IMR-90 (cell line): ENCODE results near the gene CXorf49. TPM values are rescaled to one million over a fixed set of nuclear protein-coding genes. Genes with fewer than 3 reads are reported as not detected.

Source experiments
- ATAC-seq: fragments of 200-7000 bp; cut with Tn5 transposase; 2 replicates; pipeline ENCODE4 v1.9.1; 2020; ENCODE audit warnings: low read depth, mild to moderate bottlenecking, moderate library complexity
- BruUV-seq: library from RNA; stranded (reverse); fragments of 400-500 nt; replicated peaks from 2 replicates; lab custom pipeline; 2021; lab: Mats Ljungman, UMichigan
- CTCF ChIA-PET: fragments of 300-600 bp; formaldehyde crosslinking; extraction: SDS; loops from one replicate; lab custom pipeline; 2021; ENCODE audit warnings: antibody characterized with exemption; lab: Yijun Ruan, JAX
- POLR2A ChIA-PET: fragments of 300-600 bp; sonication (Branson Sonifier 250); formaldehyde crosslinking; loops from one replicate; lab custom pipeline; 2022; ENCODE audit warnings: antibody characterized with exemption; ENCODE audit not compliant: unreplicated experiment; lab: Charles Lee
- DNase-seq: peaks from one replicate; pipeline ENCODE4 v3.0.0; 2013
- H2AFZ ChIP-seq: replicated peaks from 2 replicates; pipeline ENCODE3; 2013; ENCODE audit warnings: low read length, mild to moderate bottlenecking; ENCODE audit not compliant: poor library complexity
- H2AK5ac ChIP-seq: 2 replicates; pipeline ENCODE4 v1.6.1; 2013; ENCODE audit warnings: low read depth, low read length, inconsistent platforms
- H2AK9ac ChIP-seq: replicated peaks from 2 replicates; pipeline ENCODE3; 2013; ENCODE audit warnings: mild to moderate bottlenecking, low read depth, low read length, moderate library complexity; ENCODE audit not compliant: poor library complexity
- H2BK120ac ChIP-seq: 2 replicates; pipeline ENCODE4 v1.6.1; 2013; ENCODE audit warnings: low read depth, low read length, inconsistent platforms
- H2BK15ac ChIP-seq: 3 replicates; pipeline ENCODE4 v1.6.1; 2013; ENCODE audit warnings: low read depth, low read length, inconsistent platforms
- H2BK20ac ChIP-seq: 2 replicates; pipeline ENCODE4 v1.6.1; 2013; ENCODE audit warnings: low read depth, mild to moderate bottlenecking, inconsistent platforms, low read length, moderate library complexity
- H2BK5ac ChIP-seq: 2 replicates; pipeline ENCODE4 v1.6.1; 2013; ENCODE audit warnings: mild to moderate bottlenecking, low read depth, low read length, inconsistent platforms; ENCODE audit not compliant: poor library complexity, severe bottlenecking
- H3K14ac ChIP-seq: replicated peaks from 2 replicates; pipeline ENCODE4 v1.6.1; 2013; ENCODE audit warnings: low read depth, low read length, inconsistent platforms
- H3K18ac ChIP-seq: 2 replicates; pipeline ENCODE4 v1.6.1; 2013; ENCODE audit warnings: low read depth, low read length, control low read depth
- H3K23ac ChIP-seq: 2 replicates; pipeline ENCODE4 v1.6.1; 2013; ENCODE audit warnings: low read depth, low read length, inconsistent platforms
- H3K27ac ChIP-seq: 2 replicates; pipeline ENCODE4 v1.5.1; 2013; ENCODE audit warnings: mild to moderate bottlenecking, control low read depth, low read length; ENCODE audit not compliant: insufficient read depth
- H3K27me3 ChIP-seq: 2 replicates; pipeline ENCODE4 v1.6.1; 2013; ENCODE audit warnings: low read length; ENCODE audit not compliant: control insufficient read depth, insufficient read depth
- H3K36me3 ChIP-seq: 2 replicates; pipeline ENCODE4 v1.6.1; 2013; ENCODE audit warnings: low read length, mixed read lengths; ENCODE audit not compliant: control insufficient read depth, insufficient read depth
- H3K4ac ChIP-seq: 2 replicates; pipeline ENCODE4 v1.6.1; 2013; ENCODE audit warnings: low read depth, low read length, inconsistent platforms
- H3K4me1 ChIP-seq: 2 replicates; pipeline ENCODE4 v1.6.1; 2013; ENCODE audit warnings: low read length, mixed read lengths; ENCODE audit not compliant: control insufficient read depth, insufficient read depth
- H3K4me2 ChIP-seq: 2 replicates; pipeline ENCODE4 v1.6.1; 2013; ENCODE audit warnings: low read depth, mild to moderate bottlenecking, control low read depth, low read length, moderate library complexity
- H3K4me3 ChIP-seq: 2 replicates; pipeline ENCODE4 v1.5.1; 2013; ENCODE audit warnings: low read depth, mild to moderate bottlenecking, control low read depth, low read length, moderate library complexity; ENCODE audit not compliant: insufficient read depth
- H3K56ac ChIP-seq: 2 replicates; pipeline ENCODE4 v1.6.1; 2013; ENCODE audit warnings: low read length, inconsistent platforms; ENCODE audit not compliant: insufficient read depth; ENCODE audit errors: extremely low read depth
- H3K79me1 ChIP-seq, 2 experiments: 2 replicates each; pipeline ENCODE4 v1.6.1; 2013; ENCODE audit warnings: low read length in 2 of 2, inconsistent platforms in 1 of 2, low read depth in 1 of 2
- H3K9ac ChIP-seq: 2 replicates; pipeline ENCODE4 v1.6.1; 2013; ENCODE audit warnings: low read depth, low read length, control low read depth
- H3K9me1 ChIP-seq: 2 replicates; pipeline ENCODE4 v1.6.1; 2013; ENCODE audit warnings: low read length, inconsistent platforms; ENCODE audit not compliant: insufficient read depth
- H3K9me3 ChIP-seq: 2 replicates; pipeline ENCODE4 v1.6.1; 2013; ENCODE audit warnings: low read length; ENCODE audit not compliant: control insufficient read depth, insufficient read depth
- H4K20me1 ChIP-seq: 2 replicates; pipeline ENCODE4 v1.6.1; 2013; ENCODE audit warnings: low read length, inconsistent platforms; ENCODE audit not compliant: insufficient read depth
- H4K5ac ChIP-seq: 2 replicates; pipeline ENCODE4 v1.6.1; 2013; ENCODE audit warnings: mild to moderate bottlenecking, low read depth, low read length, control low read depth
- H4K8ac ChIP-seq, 2 experiments: 2 replicates each; pipeline ENCODE4 v1.6.1; 2013; ENCODE audit warnings: low read depth in 2 of 2, low read length in 2 of 2, control low read depth in 1 of 2, inconsistent platforms in 1 of 2
- H4K91ac ChIP-seq: 2 replicates; pipeline ENCODE4 v1.6.1; 2013; ENCODE audit warnings: low read depth, low read length, inconsistent platforms; ENCODE audit not compliant: insufficient read depth
- CEBPB ChIP-seq: IDR thresholded peaks from 2 replicates; pipeline ENCODE4 v1.6.1; 2012; ENCODE audit warnings: low read depth, low read length, improper control_type of control experiment
- CHD1 ChIP-seq: IDR thresholded peaks from 2 replicates; pipeline ENCODE4 v1.6.1; 2012; ENCODE audit warnings: low read depth, low read length, improper control_type of control experiment
- ELK1 ChIP-seq: fragments of 150-350 bp; IDR thresholded peaks from 2 replicates; pipeline ENCODE4 v1.6.1; 2016; ENCODE audit warnings: low read depth, mild to moderate bottlenecking, low read length, moderate library complexity, borderline replicate concordance
- MAZ ChIP-seq: IDR thresholded peaks from 2 replicates; pipeline ENCODE4 v1.6.1; 2012; ENCODE audit warnings: low read depth, mild to moderate bottlenecking, low read length, improper control_type of control experiment, moderate library complexity, borderline replicate concordance
- MXI1 ChIP-seq: IDR thresholded peaks from 2 replicates; pipeline ENCODE4 v1.6.1; 2012; ENCODE audit warnings: low read depth, mild to moderate bottlenecking, low read length, moderate library complexity, borderline replicate concordance
- NFE2L2 ChIP-seq: fragments of 150-350 bp; IDR thresholded peaks from 2 replicates; pipeline ENCODE4 v1.6.1; 2016; ENCODE audit warnings: low read depth, mild to moderate bottlenecking, low read length
- POLR2A ChIP-seq: IDR thresholded peaks from 2 replicates; pipeline ENCODE4 v1.6.1; 2012; ENCODE audit warnings: mild to moderate bottlenecking, low read depth, low read length
- RAD21 ChIP-seq: IDR thresholded peaks from 2 replicates; pipeline ENCODE4 v1.6.1; 2012; ENCODE audit warnings: low read length, improper control_type of control experiment
- RCOR1 ChIP-seq: IDR thresholded peaks from 2 replicates; pipeline ENCODE4 v1.6.1; 2012; ENCODE audit warnings: mild to moderate bottlenecking, low read length, improper control_type of control experiment; ENCODE audit not compliant: insufficient replicate concordance
- USF2 ChIP-seq: fragments of 150-350 bp; IDR thresholded peaks from 2 replicates; pipeline ENCODE4 v1.6.1; 2017; ENCODE audit warnings: mild to moderate bottlenecking, antibody characterized with exemption, low read length, low read depth
- WGBS, 2 experiments: methylation state at CpG; one replicate each; pipeline versions ENCODE4 v1.1.5 to v1.1.7; 2013; ENCODE audit warnings: missing lambda C conversion rate in 2 of 2; ENCODE audit not compliant: insufficient read length in 1 of 2; ENCODE audit errors: extremely low coverage in 2 of 2; 5-methylcytosine and 5-hydroxymethylcytosine counted together
- dilution Hi-C: fragments of 300-500 bp; cut with HindIII; formaldehyde crosslinking; loops from one replicate; pipeline ENCODE4 v1.14.3; 2018; ENCODE audit warnings: low sequenced_read_pairs; ENCODE audit not compliant: unreplicated experiment
- in situ Hi-C: fragments of 300-500 bp; cut with MboI; formaldehyde crosslinking; loops from 3 replicates; pipeline ENCODE4 v1.14.3; 2019; ENCODE audit warnings: low sequenced_read_pairs, inconsistent platforms, mixed read lengths
- intact Hi-C: fragments of 100-400 bp; cut with micrococcal nuclease; formaldehyde crosslinking; loops from 2 replicates; pipeline ENCODE4 v1.10.0; 2022
- polyA plus RNA-seq, 3 experiments: library from polyadenylated mRNA; depleted of rRNA; stranded (reverse); fragments of >200 nt; gene quantifications; 2 replicates each; pipeline ENCODE4 v1.2.3, GENCODE V29; 2012; ENCODE audit warnings: low replicate concordance in 1 of 3
- total RNA-seq: library from RNA; depleted of rRNA; stranded (reverse); fragments of >200 nt; gene quantifications from 2 replicates; pipeline ENCODE4 v1.2.3, GENCODE V29; 2012

The CXorf49 gene
- total and polyA plus RNA-seq, 2 of the 4 experiments (the other 2 are of a cell fraction), result not detected

- no peak overlapping the region for H3K9ac ChIP-seq
- peaks cover 2% of the 10 kb centered on the region; the same call in 1 of the 2 replicates for H3K9me3 ChIP-seq
- H3K9me1 ChIP-seq, result no peaks in the 10 kb centered on the region
- H3K56ac ChIP-seq, result no peak overlapping the region
- no peak for DNase-seq
- H2BK20ac ChIP-seq, result no peak overlapping the region
- no peaks in the 10 kb centered on the region for H3K36me3 ChIP-seq
- no peak overlapping the region for H4K91ac ChIP-seq
- no peak overlapping the region for H2BK5ac ChIP-seq
- no peak overlapping the region for H4K5ac ChIP-seq
- no peak overlapping the region for H3K14ac ChIP-seq
- H3K4me3 ChIP-seq, result no peak overlapping the region
- H3K23ac ChIP-seq, result no peak overlapping the region
- no peak for ATAC-seq
- no peak for TF ChIP-seq NFE2L2
- no peak for TF ChIP-seq MAZ
- TF ChIP-seq RCOR1, result no peak
- TF ChIP-seq POLR2A, result no peak
- TF ChIP-seq RAD21, result no peak
- no peak for TF ChIP-seq MXI1
- TF ChIP-seq ELK1, result no peak
- TF ChIP-seq USF2, result no peak
- no peak for TF ChIP-seq CHD1
- TF ChIP-seq CEBPB, result no peak
- no peak overlapping the region for H3K27ac ChIP-seq
- H2BK120ac ChIP-seq, result no peak overlapping the region
- WGBS, 2 experiments, result no CpG with 5 or more reads among the region's 16 CpGs
- ChIA-PET CTCF (no interaction called here), POLR2A (no interaction called here)
- H2AK9ac ChIP-seq, result no peak overlapping the region
- no peaks in the 10 kb centered on the region; the same call in 1 of the 2 replicates for H3K27me3 ChIP-seq
- no peaks in the 10 kb centered on the region for H4K20me1 ChIP-seq
- H2BK15ac ChIP-seq, result no peak overlapping the region
- H3K79me1 ChIP-seq, result no peaks in the 10 kb centered on the region
- intact Hi-C loops (no loop called here), dilution Hi-C loops (no loop called here), in situ Hi-C loops (loop anchor here (25.0 kb wide), 1 partner anchor 197 kb away; no protein-coding TSS in a partner anchor)
- H3K4me1 ChIP-seq, result no peaks in the 10 kb centered on the region
- no peak overlapping the region for H2AFZ ChIP-seq
- no peak overlapping the region for H3K4me2 ChIP-seq
- no TSS peak for BruUV-seq
- no peak overlapping the region for H2AK5ac ChIP-seq
- H4K8ac ChIP-seq, result no peak overlapping the region
- H3K18ac ChIP-seq, result no peak overlapping the region
- H3K4ac ChIP-seq, result no peak overlapping the region
Observed at GRCh38 chrX:71664889-71665491, 53.1 kb downstream of the CXorf49 start.
